ENCODE data around the gene RERG.

The RERG gene

DNA sequence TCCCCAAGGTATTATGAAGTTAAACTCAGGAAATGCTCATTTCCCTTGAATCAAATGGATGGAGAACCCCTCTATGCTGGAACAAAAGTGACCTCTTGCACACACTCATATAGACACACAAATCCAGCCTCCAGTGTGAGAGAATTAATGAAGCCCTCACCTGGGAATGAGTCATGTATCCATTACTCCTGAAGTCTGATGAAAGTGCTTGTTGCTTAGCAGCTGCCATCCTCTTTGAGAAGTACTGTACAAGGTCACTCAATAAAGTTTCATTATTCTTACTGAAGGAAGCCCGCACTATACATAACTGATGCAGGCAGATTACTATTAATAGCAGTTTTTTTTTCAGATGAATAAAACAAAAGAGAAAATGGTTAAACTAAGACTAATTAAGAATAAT lies 102.3 kb downstream of the RERG start:
- H3K9ac ChIP-seq (ENCODE audit: low read length): no peak overlapping the region
- H3K9me3 ChIP-seq (ENCODE audit: insufficient read depth, low read length): no peaks in the 10 kb centered on the region
- no peak overlapping the region for H3K4me2 ChIP-seq (ENCODE audit: low read depth, low read length, poor library complexity, severe bottlenecking)
- no peaks in the 10 kb centered on the region for H3K36me3 ChIP-seq (ENCODE audit: low read length)
- TF ChIP-seq, protein P1, sequence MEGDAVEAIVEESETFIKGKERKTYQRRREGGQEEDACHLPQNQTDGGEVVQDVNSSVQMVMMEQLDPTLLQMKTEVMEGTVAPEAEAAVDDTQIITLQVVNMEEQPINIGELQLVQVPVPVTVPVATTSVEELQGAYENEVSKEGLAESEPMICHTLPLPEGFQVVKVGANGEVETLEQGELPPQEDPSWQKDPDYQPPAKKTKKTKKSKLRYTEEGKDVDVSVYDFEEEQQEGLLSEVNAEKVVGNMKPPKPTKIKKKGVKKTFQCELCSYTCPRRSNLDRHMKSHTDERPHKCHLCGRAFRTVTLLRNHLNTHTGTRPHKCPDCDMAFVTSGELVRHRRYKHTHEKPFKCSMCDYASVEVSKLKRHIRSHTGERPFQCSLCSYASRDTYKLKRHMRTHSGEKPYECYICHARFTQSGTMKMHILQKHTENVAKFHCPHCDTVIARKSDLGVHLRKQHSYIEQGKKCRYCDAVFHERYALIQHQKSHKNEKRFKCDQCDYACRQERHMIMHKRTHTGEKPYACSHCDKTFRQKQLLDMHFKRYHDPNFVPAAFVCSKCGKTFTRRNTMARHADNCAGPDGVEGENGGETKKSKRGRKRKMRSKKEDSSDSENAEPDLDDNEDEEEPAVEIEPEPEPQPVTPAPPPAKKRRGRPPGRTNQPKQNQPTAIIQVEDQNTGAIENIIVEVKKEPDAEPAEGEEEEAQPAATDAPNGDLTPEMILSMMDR (IDR thresholded peaks at IDR 0.05; ENCODE audit: insufficient read depth, low read length, poor library complexity, severe bottlenecking): no peak
- TF ChIP-seq EZH2phosphoT487 (conservative IDR thresholded peaks at IDR 0.05; ENCODE audit: low read length): no peak
- H3K4me3 ChIP-seq (ENCODE audit: insufficient read depth, low read length, poor library complexity, severe bottlenecking): no peak overlapping the region
- no peaks in the 10 kb centered on the region for H3K27me3 ChIP-seq (ENCODE audit: low read length)
- no peaks in the 10 kb centered on the region for H3K79me2 ChIP-seq (ENCODE audit: insufficient read depth, low read length)
- no peaks in the 10 kb centered on the region for H3F3A ChIP-seq (ENCODE audit: insufficient read depth)
- no peak overlapping the region for H2AFZ ChIP-seq (ENCODE audit: low read depth, low read length, severe bottlenecking)
- H4K20me1 ChIP-seq (ENCODE audit: low read depth, low read length): no peaks in the 10 kb centered on the region
- H3K9me2 ChIP-seq (replicated peaks; ENCODE audit: insufficient read depth, low read length): no peaks in the 10 kb centered on the region
- H3K27ac ChIP-seq (ENCODE audit: low read depth, low read length): no peak overlapping the region

DNA sequence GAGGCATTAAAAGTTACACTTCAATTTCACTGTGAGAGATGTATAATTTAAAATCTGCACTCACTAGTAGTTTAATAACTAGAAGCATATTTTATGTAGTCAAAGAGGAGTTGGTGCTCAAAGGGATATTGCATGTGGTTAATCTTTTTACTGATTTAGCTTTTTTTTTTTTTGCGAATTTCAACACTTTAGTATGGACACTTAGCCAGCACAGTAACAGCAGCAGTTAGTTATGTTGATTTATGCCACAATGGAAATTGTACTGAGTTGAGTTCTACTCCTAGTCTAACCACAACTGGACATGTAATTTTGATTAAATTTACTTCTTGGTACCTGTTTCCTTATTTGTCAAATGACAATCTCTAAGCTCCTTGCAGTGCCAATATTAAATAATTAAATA lies 104.2 kb downstream of the RERG start:
- H3K27me3 ChIP-seq (ENCODE audit: low read length): no peaks in the 10 kb centered on the region
- no peak overlapping the region for H2AFZ ChIP-seq (ENCODE audit: low read depth, low read length, severe bottlenecking)
- TF ChIP-seq EZH2phosphoT487 (conservative IDR thresholded peaks at IDR 0.05; ENCODE audit: low read length): no peak
- TF ChIP-seq, protein P1 (IDR thresholded peaks at IDR 0.05; ENCODE audit: insufficient read depth, low read length, poor library complexity, severe bottlenecking): no peak
- no peak overlapping the region for H3K27ac ChIP-seq (ENCODE audit: low read depth, low read length)
- H3K4me3 ChIP-seq (ENCODE audit: insufficient read depth, low read length, poor library complexity, severe bottlenecking): no peak overlapping the region
- no peaks in the 10 kb centered on the region for H3K36me3 ChIP-seq (ENCODE audit: low read length)
- no peaks in the 10 kb centered on the region for H3K9me2 ChIP-seq (replicated peaks; ENCODE audit: insufficient read depth, low read length)
- no peaks in the 10 kb centered on the region for H3K9me3 ChIP-seq (ENCODE audit: insufficient read depth, low read length)
- no peak overlapping the region for H3K9ac ChIP-seq (ENCODE audit: low read length)
- no peaks in the 10 kb centered on the region for H3K79me2 ChIP-seq (ENCODE audit: insufficient read depth, low read length)
- no peaks in the 10 kb centered on the region for H4K20me1 ChIP-seq (ENCODE audit: low read depth, low read length)
- H3K4me2 ChIP-seq (ENCODE audit: low read depth, low read length, poor library complexity, severe bottlenecking): no peak overlapping the region
- H3F3A ChIP-seq (ENCODE audit: insufficient read depth): no peaks in the 10 kb centered on the region

- Histone ChIP-seq H3K9ac (ENCODE audit: low read length) (no peak overlapping the region), H3K4me3 (ENCODE audit: insufficient read depth, low read length, poor library complexity, severe bottlenecking) (no peak overlapping the region), H2AFZ (ENCODE audit: low read depth, low read length, severe bottlenecking) (no peak overlapping the region), H3K36me3 (ENCODE audit: low read length) (no peaks in the 10 kb centered on the region), H3F3A (ENCODE audit: insufficient read depth) (no peaks in the 10 kb centered on the region), H3K4me2 (ENCODE audit: low read depth, low read length, poor library complexity, severe bottlenecking) (no peak overlapping the region), H3K27me3 (ENCODE audit: low read length) (no peaks in the 10 kb centered on the region), H3K79me2 (ENCODE audit: insufficient read depth, low read length) (no peaks in the 10 kb centered on the region), H4K20me1 (ENCODE audit: low read depth, low read length) (no peaks in the 10 kb centered on the region), H3K27ac (ENCODE audit: low read depth, low read length) (no peak overlapping the region), H3K9me3 (ENCODE audit: insufficient read depth, low read length) (no peaks in the 10 kb centered on the region), H3K9me2 (replicated peaks; ENCODE audit: insufficient read depth, low read length) (no peaks in the 10 kb centered on the region)
- no peak for TF ChIP-seq EZH2phosphoT487 (conservative IDR thresholded peaks at IDR 0.05; ENCODE audit: low read length)
- TF ChIP-seq, protein P1 (IDR thresholded peaks at IDR 0.05; ENCODE audit: insufficient read depth, low read length, poor library complexity, severe bottlenecking): no peak
These were observed 105.1 kb downstream of the RERG start for GRCh38 chr12:15116086-15116485.

All from SU-DHL-6 (cell line).